Thyroid gland (tissue), 4 donors: ENCODE results near the gene TBC1D8.

ENCODE experiments used
- POLR2A ChIP-seq, 2 donors: fragments of 450-650 bp; IDR thresholded peaks; one replicate each; pipeline ENCODE4 v1.6.1; 2017; ENCODE audit warnings: antibody characterized with exemption in 2 of 2, mild to moderate bottlenecking in 2 of 2, moderate library complexity in 1 of 2
- TF ChIP-seq, protein P1 (sequence below), 6 experiments: fragments of 200-600 bp in 3 of 6; fragments of 450-650 bp in 3 of 6; sonication (generic) in 3 of 6; IDR thresholded peaks; one replicate each; pipeline ENCODE4 v1.5.1; 2016 to 2019; ENCODE audit warnings: antibody characterized with exemption in 6 of 6, mild to moderate bottlenecking in 2 of 6, inconsistent platforms in 1 of 6, moderate library complexity in 1 of 6

DNA sequence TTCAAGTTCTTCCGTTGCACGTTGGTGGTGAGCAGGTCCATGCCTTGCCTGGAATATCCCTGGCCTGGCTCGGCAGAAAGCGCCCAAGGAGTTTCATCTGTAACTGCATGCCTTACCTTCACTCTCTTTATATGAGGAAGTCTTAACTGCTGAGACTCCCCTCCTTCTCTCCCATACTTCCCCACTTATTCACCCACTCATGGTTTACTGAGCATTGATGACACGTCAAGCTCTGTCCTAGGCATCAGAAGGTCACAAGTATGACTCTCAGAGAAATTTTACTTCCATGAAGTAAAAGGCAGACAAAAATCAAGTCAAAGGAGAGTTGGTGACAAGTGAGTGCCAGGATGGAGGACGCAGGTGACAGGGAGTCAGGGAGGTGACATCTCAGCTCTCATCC, 68.2 kb downstream of the TBC1D8 start:
- TF ChIP-seq, protein P1, sequence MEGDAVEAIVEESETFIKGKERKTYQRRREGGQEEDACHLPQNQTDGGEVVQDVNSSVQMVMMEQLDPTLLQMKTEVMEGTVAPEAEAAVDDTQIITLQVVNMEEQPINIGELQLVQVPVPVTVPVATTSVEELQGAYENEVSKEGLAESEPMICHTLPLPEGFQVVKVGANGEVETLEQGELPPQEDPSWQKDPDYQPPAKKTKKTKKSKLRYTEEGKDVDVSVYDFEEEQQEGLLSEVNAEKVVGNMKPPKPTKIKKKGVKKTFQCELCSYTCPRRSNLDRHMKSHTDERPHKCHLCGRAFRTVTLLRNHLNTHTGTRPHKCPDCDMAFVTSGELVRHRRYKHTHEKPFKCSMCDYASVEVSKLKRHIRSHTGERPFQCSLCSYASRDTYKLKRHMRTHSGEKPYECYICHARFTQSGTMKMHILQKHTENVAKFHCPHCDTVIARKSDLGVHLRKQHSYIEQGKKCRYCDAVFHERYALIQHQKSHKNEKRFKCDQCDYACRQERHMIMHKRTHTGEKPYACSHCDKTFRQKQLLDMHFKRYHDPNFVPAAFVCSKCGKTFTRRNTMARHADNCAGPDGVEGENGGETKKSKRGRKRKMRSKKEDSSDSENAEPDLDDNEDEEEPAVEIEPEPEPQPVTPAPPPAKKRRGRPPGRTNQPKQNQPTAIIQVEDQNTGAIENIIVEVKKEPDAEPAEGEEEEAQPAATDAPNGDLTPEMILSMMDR (IDR thresholded peaks at IDR 0.05): no peak
- no peak for TF ChIP-seq POLR2A (IDR thresholded peaks at IDR 0.05)
